Ovary (tissue), 9 donors: ENCODE data around the gene ARHGEF39. TPM values are rescaled to one million over a fixed set of nuclear protein-coding genes. Genes with fewer than 3 reads are reported as not detected.
"Not testable (repeated sequence)": the region's sequence is repeated elsewhere in the genome, so short reads cannot be mapped to it uniquely, and the experiment has no call there.

Experiments
- DNase-seq, 5 donors: peaks; one replicate each; pipeline ENCODE4 v3.0.0-alpha.2; 2019 to 2020
- H3K27ac ChIP-seq, 2 donors: fragments of 200-600 bp; one replicate each; pipeline versions ENCODE4 v1.5.1 to v1.8.0; 2019 to 2022
- H3K27me3 ChIP-seq: fragments of 200-600 bp; one replicate; pipeline ENCODE4 v1.8.0; 2022
- H3K36me3 ChIP-seq: fragments of 200-600 bp; sonication (generic); one replicate; pipeline ENCODE4 v1.5.1; 2019
- H3K4me1 ChIP-seq: one replicate; pipeline ENCODE4 v1.8.1; 2013; ENCODE audit warnings: mild to moderate bottlenecking, moderate library complexity; ENCODE audit not compliant: insufficient read depth
- H3K4me3 ChIP-seq: fragments of 200-600 bp; sonication (generic); one replicate; pipeline ENCODE4 v1.5.1; 2017
- H3K9me3 ChIP-seq, 2 donors: fragments of 200-600 bp in 1 of 2; sonication (generic) in 1 of 2; one replicate each; pipeline versions ENCODE4 v1.5.1 to v1.8.1; 2013 to 2019; ENCODE audit warnings: mild to moderate bottlenecking in 1 of 2, moderate library complexity in 1 of 2
- CTCF ChIP-seq, 3 donors: fragments of 450-650 bp in 2 of 3; fragments of 200-600 bp in 1 of 3; IDR thresholded peaks; one replicate each; pipeline versions ENCODE4 v1.5.1 to v1.8.0; 2016 to 2022; ENCODE audit warnings: antibody characterized with exemption in 3 of 3, mild to moderate bottlenecking in 1 of 3
- EP300 ChIP-seq: sonication (generic); formaldehyde crosslinking; IDR thresholded peaks from one replicate; pipeline ENCODE4 v1.6.1; 2017; ENCODE audit warnings: antibody characterized with exemption
- POLR2A ChIP-seq: fragments of 450-650 bp; IDR thresholded peaks from one replicate; pipeline ENCODE4 v1.6.1; 2017; ENCODE audit warnings: antibody characterized with exemption, mild to moderate bottlenecking, moderate library complexity
- WGBS, 3 donors: extraction: QIAGEN DNeasy Blood & Tissue Kit in 1 of 3; methylation state at CpG; one replicate each; pipeline versions ENCODE4 v1.1.5 to v1.1.7; 2013 to 2017; 5-methylcytosine and 5-hydroxymethylcytosine counted together
- intact Hi-C, 4 donors: fragments of 100-400 bp; cut with DNase I; formaldehyde crosslinking; loops; one replicate each; pipeline versions ENCODE4 v1.11.0 to v1.15.1; 2022 to 2023
- polyA plus RNA-seq, 2 donors: library from polyadenylated mRNA; stranded (reverse); fragments of 200-250 nt in 1 of 2; fragments of 350-450 nt in 1 of 2; fragmentation: Illumina TruSeq in 1 of 2; extraction: RNeasy Lipid Tissue Mini Kit (QIAGEN cat#74804) in 1 of 2; gene quantifications; one replicate each; pipeline ENCODE4 v1.2.3, GENCODE V29; 2013 to 2014
- total RNA-seq, 7 donors: library from RNA; depleted of rRNA in 2 of 7; stranded (reverse); fragments of >200 nt in 2 of 7; fragmentation: NEBNext Ultra II Directional in 3 of 7; extraction: Animal tissue kit (Norgen Biotek cat#: 25700) in 3 of 7; gene quantifications; one replicate each; pipeline versions ENCODE4 v1.1.0 to v1.2.4, GENCODE V29; 2016 to 2023
- donor health status: DM: no; HTN: no; CAD: no; lungs with moderate emphysema.
- donor health status: DM: no; HTN: no; CAD: no.
- donor health status: Bipolar disorder and iron deficiency.
- donor health status: DM: yes; HTN: yes; CAD: no.
- donor health status: DM: no; HTN: no; CAD: no.
- donor health status: DM: yes; HTN: yes; CAD: no.

Gene ARHGEF39
- total and polyA plus RNA-seq, 9 donors = 0.17 to 1.4 (median 0.52) TPM

- Histone ChIP-seq H3K27me3 (no peaks in the 10 kb centered on the region), H3K4me3 (no peak overlapping the region), H3K27ac (no peak overlapping the region), H3K9me3 (no peaks in the 10 kb centered on the region), H3K4me1 (peaks cover 3% of the 10 kb centered on the region), H3K36me3 (no peaks in the 10 kb centered on the region)
- WGBS, 3 donors = 93 to 96% (median 93%) methylated on average over 12 of the region's 12 CpGs
- intact Hi-C loops = loop anchor here in 1 of 4 donors (10.0 kb wide), 1 partner anchor 242 kb away; no protein-coding TSS in a partner anchor
- DNase-seq = no peak
- TF ChIP-seq POLR2A (no peak), EP300 (no peak), CTCF (IDR thresholded peaks at IDR 0.05) (no peak)
These were observed 21.9 kb downstream of the ARHGEF39 start for GRCh38 chr9:35643046-35643445.

- not testable (repeated sequence) for H3K36me3 ChIP-seq, H3K4me1 ChIP-seq, H3K27me3 ChIP-seq, H3K9me3 ChIP-seq, H3K4me3 ChIP-seq, DNase-seq, H3K27ac ChIP-seq
- WGBS, 3 donors = 93 to 95% (median 95%) methylated on average over 3 of the region's 3 CpGs
- intact Hi-C loops = loop anchor here in 1 of 4 donors (10.0 kb wide), 1 partner anchor 243 kb away; no protein-coding TSS in a partner anchor
These were observed 23.5 kb downstream of the ARHGEF39 start for GRCh38 chr9:35641478-35641877.

GRCh38 chr9:35640431-35640830, 24.6 kb downstream of the ARHGEF39 start:
- not testable (repeated sequence) for H3K36me3 ChIP-seq, H3K9me3 ChIP-seq, H3K27ac ChIP-seq, H3K4me1 ChIP-seq, DNase-seq, H3K27me3 ChIP-seq, H3K4me3 ChIP-seq
- 94 to 99% (median 96%) methylated on average over 15 of the region's 15 CpGs for WGBS, 3 donors
- intact Hi-C loops = loop anchor here in 1 of 4 donors (10.0 kb wide), 1 partner anchor 244 kb away; no protein-coding TSS in a partner anchor

- intact Hi-C loops = loop anchor here in 1 of 4 donors (10.0 kb wide), 1 partner anchor 245 kb away; no protein-coding TSS in a partner anchor
These were observed 25.4 kb downstream of the ARHGEF39 start for GRCh38 chr9:35639631-35640030.

GRCh38 chr9:35639225-35639624, 25.8 kb downstream of the ARHGEF39 start:
- H3K36me3 ChIP-seq, intact Hi-C loops, H3K27ac ChIP-seq, H3K27me3 ChIP-seq, H3K9me3 ChIP-seq, H3K4me1 ChIP-seq, DNase-seq, H3K4me3 ChIP-seq: not testable (repeated sequence)
- WGBS, 3 donors = 63 to 83% (median 71%) methylated on average over 1 of the region's 1 CpG

More at GRCh38 chr9:35639631-35640030, 25.4 kb downstream of the ARHGEF39 start:
- Histone ChIP-seq H3K9me3 (no peaks in the 10 kb centered on the region), H3K27me3 (no peaks in the 10 kb centered on the region), H3K36me3 (no peaks in the 10 kb centered on the region), H3K4me1 (no peaks in the 10 kb centered on the region), H3K4me3 (no peak overlapping the region), H3K27ac (no peak overlapping the region)
- WGBS, 3 donors = 76 to 86% (median 84%) methylated on average over 1 of the region's 1 CpG
- no peak for DNase-seq
- TF ChIP-seq CTCF (IDR thresholded peaks at IDR 0.05) (no peak), POLR2A (no peak), EP300 (no peak)

GRCh38 chr9:35638751-35639150, 26.2 kb downstream of the ARHGEF39 start:
- H3K36me3 ChIP-seq, H3K27ac ChIP-seq, intact Hi-C loops, H3K9me3 ChIP-seq, H3K4me3 ChIP-seq, H3K27me3 ChIP-seq, DNase-seq, H3K4me1 ChIP-seq: not testable (repeated sequence)
- WGBS, 3 donors = 77 to 90% (median 88%) methylated on average over 7 to 8 of the region's 8 CpGs

GRCh38 chr9:35637427-35637955, 27.5 kb downstream of the ARHGEF39 start:
- DNase-seq, intact Hi-C loops, H3K4me1 ChIP-seq, H3K27ac ChIP-seq, H3K27me3 ChIP-seq, H3K9me3 ChIP-seq, H3K36me3 ChIP-seq, H3K4me3 ChIP-seq: not testable (repeated sequence)
- 94 to 98% (median 95%) methylated on average over 9 of the region's 9 CpGs for WGBS, 3 donors

GRCh38 chr9:35636877-35637246, 28.1 kb downstream of the ARHGEF39 start:
- H3K27ac ChIP-seq, intact Hi-C loops, DNase-seq, H3K4me3 ChIP-seq, H3K36me3 ChIP-seq, H3K27me3 ChIP-seq, H3K9me3 ChIP-seq, H3K4me1 ChIP-seq: not testable (repeated sequence)
- 97 to 98% (median 98%) methylated on average over 6 of the region's 6 CpGs for WGBS, 3 donors
